SH-SY5Y (cell line): Measurements from ENCODE around the gene SEC61A1.

Source experiments
- GATA2 ChIP-seq: IDR thresholded peaks from 2 replicates; pipeline ENCODE4 v1.6.1; 2011; ENCODE audit warnings: mild to moderate bottlenecking, low read depth, low read length
- GATA3 ChIP-seq: IDR thresholded peaks from 2 replicates; pipeline ENCODE4 v1.6.1; 2011; ENCODE audit warnings: low read depth, mild to moderate bottlenecking, low read length, moderate library complexity

GRCh38 chr3:128095222-128095703 is 43.0 kb downstream of the SEC61A1 start:
- TF ChIP-seq GATA3, result no peak
- TF ChIP-seq GATA2, result no peak
